ENCODE measurements around the gene LIFR. TPM values are rescaled to one million over a fixed set of nuclear protein-coding genes. Genes with fewer than 3 reads are reported as not detected.

The LIFR gene
- total and polyA plus RNA-seq, 8 donors = 52.6 to 218 (median 194) TPM

DNA sequence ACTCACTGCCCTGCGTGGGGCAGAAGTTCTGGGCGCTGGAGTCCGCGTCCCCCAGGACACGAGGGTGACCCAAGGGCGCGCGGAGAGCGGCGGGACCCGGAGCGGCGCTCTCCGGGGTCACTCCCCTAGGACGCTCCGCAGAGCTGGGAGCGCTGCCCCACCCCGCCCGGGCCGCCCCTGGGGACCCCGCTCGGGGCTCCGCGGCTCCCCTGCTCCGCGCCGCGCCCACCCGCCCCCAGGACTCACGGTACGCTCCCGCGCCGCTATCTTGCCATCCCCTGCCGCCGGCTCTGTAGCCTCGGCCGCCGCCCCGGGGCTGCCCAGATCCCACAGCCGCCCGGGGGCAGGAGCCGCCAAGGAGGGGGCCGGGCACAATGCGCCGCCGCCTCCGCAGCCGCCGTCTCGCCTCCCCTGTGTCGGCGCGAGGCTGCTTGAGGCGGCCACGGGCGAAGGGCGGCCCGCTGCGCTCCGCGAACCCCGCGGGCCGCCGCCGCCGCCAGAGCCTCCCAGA, 303 bp downstream of the LIFR start:
- intact Hi-C loops (cut with DNase I) = no loop called here
- Histone ChIP-seq H3K4me1 (peaks cover 6 to 26% of the 10 kb centered on the region in 2 donors), H3K4me3 (peak overlapping the region; percentile 58 to 62), H3K27ac (peak overlapping the region; percentile 78 to 82), H3K36me3 (no peaks in the 10 kb centered on the region), H3K27me3 (peaks cover 0 to 56% of the 10 kb centered on the region in 2 donors), H3K9me3 (no peaks in the 10 kb centered on the region)
- DNase-seq = peak in 1 of 4 donors; percentile 78
- TF ChIP-seq, protein P1, sequence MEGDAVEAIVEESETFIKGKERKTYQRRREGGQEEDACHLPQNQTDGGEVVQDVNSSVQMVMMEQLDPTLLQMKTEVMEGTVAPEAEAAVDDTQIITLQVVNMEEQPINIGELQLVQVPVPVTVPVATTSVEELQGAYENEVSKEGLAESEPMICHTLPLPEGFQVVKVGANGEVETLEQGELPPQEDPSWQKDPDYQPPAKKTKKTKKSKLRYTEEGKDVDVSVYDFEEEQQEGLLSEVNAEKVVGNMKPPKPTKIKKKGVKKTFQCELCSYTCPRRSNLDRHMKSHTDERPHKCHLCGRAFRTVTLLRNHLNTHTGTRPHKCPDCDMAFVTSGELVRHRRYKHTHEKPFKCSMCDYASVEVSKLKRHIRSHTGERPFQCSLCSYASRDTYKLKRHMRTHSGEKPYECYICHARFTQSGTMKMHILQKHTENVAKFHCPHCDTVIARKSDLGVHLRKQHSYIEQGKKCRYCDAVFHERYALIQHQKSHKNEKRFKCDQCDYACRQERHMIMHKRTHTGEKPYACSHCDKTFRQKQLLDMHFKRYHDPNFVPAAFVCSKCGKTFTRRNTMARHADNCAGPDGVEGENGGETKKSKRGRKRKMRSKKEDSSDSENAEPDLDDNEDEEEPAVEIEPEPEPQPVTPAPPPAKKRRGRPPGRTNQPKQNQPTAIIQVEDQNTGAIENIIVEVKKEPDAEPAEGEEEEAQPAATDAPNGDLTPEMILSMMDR (IDR thresholded peaks at IDR 0.05) = no peak
- peak; percentile 42 for ATAC-seq

DNA sequence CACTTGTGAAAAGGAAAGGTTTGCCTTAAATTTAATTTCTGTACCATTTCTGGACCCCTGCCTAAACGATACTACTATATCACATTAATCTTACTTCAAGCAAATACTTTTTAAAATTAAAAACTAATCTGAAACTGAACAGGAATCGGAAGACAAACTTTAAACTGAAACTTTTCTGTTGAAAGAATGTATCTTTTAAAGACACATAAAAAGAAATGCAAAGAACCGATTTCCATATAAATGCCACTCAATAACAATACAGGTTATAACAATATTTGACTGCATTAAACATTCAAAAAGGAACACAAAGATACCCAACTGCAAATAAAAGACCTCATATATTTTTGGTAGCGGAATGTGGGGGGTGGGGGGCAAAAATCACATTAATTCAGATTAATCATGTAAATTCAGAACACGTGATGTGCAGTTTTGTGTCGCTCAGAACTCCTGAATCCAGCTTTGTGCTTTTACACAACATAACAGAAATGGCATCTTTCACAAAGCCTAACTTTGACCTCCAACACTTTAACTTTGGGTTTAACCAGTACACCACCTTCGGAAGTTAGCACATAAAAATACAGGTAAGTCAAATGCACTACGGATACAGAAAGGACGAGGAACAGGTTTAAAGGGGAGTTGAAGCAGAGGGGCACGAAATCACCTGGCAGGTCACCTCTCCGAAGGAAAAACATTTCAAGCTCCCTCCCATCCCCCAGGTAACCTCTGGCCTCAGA, 925 bp downstream of the LIFR start:
- Histone ChIP-seq H3K4me3 (peak overlapping the region; percentile 58 to 62), H3K4me1 (peaks cover 6 to 30% of the 10 kb centered on the region in 2 donors), H3K27ac (peak overlapping the region; percentile 78 to 82), H3K36me3 (no peaks in the 10 kb centered on the region), H3K27me3 (peaks cover 0 to 56% of the 10 kb centered on the region in 2 donors), H3K9me3 (no peaks in the 10 kb centered on the region)
- intact Hi-C loops (cut with DNase I) = no loop called here
- ATAC-seq = no peak
- DNase-seq = no peak
- TF ChIP-seq, protein P1 (IDR thresholded peaks at IDR 0.05) = no peak

DNA sequence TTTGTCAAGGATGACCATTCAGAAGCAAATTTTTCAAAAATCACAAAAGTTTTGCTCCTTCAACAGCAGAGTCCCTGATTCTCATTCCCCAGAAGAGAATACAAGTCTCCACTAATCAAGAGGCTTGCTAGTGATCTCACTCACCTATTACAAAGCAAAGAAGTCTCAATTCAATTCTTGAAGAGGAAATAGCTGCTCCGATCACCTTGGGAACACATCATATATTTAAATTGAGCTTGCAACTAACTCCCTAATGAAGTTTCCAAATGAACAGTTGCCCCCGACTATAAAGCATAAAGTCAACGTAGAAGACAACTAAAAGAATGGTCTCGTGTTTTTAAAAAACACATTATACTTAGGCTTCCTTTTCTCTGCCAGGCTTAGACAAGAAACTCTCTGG, 1.6 kb downstream of the LIFR start:
- Histone ChIP-seq H3K9me3 (no peaks in the 10 kb centered on the region), H3K27me3 (peaks cover 0 to 56% of the 10 kb centered on the region in 2 donors), H3K4me1 (peaks cover 10 to 34% of the 10 kb centered on the region in 2 donors), H3K36me3 (no peaks in the 10 kb centered on the region), H3K4me3 (peak overlapping the region; percentile 58 to 62), H3K27ac (peak overlapping the region; percentile 28 to 78)
- DNase-seq (no peak), ATAC-seq (no peak)
- TF ChIP-seq, protein P1 (IDR thresholded peaks at IDR 0.05) = no peak
- intact Hi-C loops (cut with DNase I) = no loop called here

DNA sequence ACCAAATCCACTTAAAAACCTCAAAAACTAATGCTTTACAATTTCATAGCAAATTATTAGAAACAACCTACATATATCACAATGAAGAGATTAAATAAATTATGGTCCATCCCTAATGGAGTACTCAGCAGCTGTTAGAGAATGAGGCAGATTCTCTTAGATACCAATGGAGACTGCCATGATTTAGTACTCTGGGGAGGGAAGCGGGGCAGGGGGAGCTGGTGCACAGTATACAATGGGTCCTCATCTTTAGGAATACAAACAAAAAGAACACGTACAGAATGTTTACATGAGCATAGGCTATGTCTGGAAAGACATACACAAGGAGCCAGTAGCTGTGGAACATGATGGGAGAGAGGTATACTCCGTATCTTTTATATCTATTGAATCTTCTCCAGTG, 2.0 kb downstream of the LIFR start:
- H3K36me3 ChIP-seq = no peaks in the 10 kb centered on the region
- peak overlapping the region in 1 of 2 donors; percentile 58 for H3K4me3 ChIP-seq
- DNase-seq (no peak), ATAC-seq (no peak)
- intact Hi-C loops (cut with DNase I) = no loop called here
- TF ChIP-seq, protein P1 (IDR thresholded peaks at IDR 0.05) = no peak
- no peaks in the 10 kb centered on the region for H3K9me3 ChIP-seq
- peaks cover 12 to 39% of the 10 kb centered on the region in 2 donors for H3K4me1 ChIP-seq
- H3K27ac ChIP-seq = peak overlapping the region in 1 of 2 donors; percentile 28
- peaks cover 0 to 56% of the 10 kb centered on the region in 2 donors for H3K27me3 ChIP-seq

DNA sequence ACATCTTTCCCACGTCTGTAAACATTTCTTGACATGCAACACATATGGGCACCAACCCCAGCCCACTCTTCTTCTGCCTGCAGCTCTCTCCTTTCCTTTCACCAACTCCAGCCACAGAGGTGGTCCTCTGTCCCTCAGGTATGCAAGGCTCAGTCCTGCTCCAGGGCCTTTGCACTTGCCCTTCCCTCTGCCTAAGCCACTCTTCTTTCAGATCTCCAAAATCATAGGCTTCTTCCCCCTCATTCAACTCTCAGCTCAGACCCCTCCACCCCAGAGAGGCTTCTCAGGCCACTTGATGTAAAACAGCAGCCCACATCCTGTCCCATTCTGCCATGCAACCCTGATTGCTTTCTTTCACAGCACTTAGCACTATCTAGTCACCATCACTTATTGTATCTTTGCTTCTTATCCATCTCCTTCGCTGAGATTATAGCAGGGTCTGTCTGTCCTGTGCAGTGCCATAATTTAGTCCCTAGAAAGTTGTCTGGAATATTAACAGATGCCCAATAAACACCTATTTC, 3.4 kb downstream of the LIFR start:
- Histone ChIP-seq H3K4me1 (peaks cover 15 to 31% of the 10 kb centered on the region in 2 donors), H3K36me3 (no peaks in the 10 kb centered on the region), H3K9me3 (no peaks in the 10 kb centered on the region), H3K4me3 (no peak overlapping the region), H3K27me3 (peaks cover 0 to 44% of the 10 kb centered on the region in 2 donors), H3K27ac (no peak overlapping the region)
- intact Hi-C loops (cut with DNase I) = no loop called here
- ATAC-seq = no peak
- TF ChIP-seq, protein P1 (IDR thresholded peaks at IDR 0.05) = no peak
- DNase-seq = no peak

Data from left lung (tissue), 10 donors.